Suprapubic skin (tissue), 4 donors: ENCODE results near the gene ATAD3B. TPM values are rescaled to one million over a fixed set of nuclear protein-coding genes. Genes with fewer than 3 reads are reported as not detected.
"Not testable (repeated sequence)": the region's sequence is repeated elsewhere in the genome, so short reads cannot be mapped to it uniquely, and the experiment has no call there.

Experiments used
- DNase-seq, 2 donors: peaks; one replicate each; pipeline ENCODE4 v3.0.0-alpha.2; 2019; ENCODE audit warnings: low spot score in 2 of 2
- H3K27ac ChIP-seq: fragments of 200-600 bp; sonication (generic); one replicate; pipeline ENCODE4 v1.5.1; 2019
- H3K27me3 ChIP-seq: fragments of 200-600 bp; sonication (generic); one replicate; pipeline ENCODE4 v1.5.1; 2019
- H3K36me3 ChIP-seq: fragments of 200-600 bp; sonication (generic); one replicate; pipeline ENCODE4 v1.5.1; 2019
- H3K4me1 ChIP-seq: fragments of 200-600 bp; sonication (generic); one replicate; pipeline ENCODE4 v1.5.1; 2019
- H3K4me3 ChIP-seq: fragments of 200-600 bp; sonication (generic); one replicate; pipeline ENCODE4 v1.5.1; 2019; ENCODE audit warnings: mild to moderate bottlenecking
- H3K9me3 ChIP-seq: fragments of 200-600 bp; sonication (generic); one replicate; pipeline ENCODE4 v1.5.1; 2019
- CTCF ChIP-seq, 2 donors: fragments of 200-600 bp in 1 of 2; fragments of 450-650 bp in 1 of 2; sonication (generic) in 1 of 2; IDR thresholded peaks; one replicate each; pipeline ENCODE4 v1.5.1; 2016 to 2019; ENCODE audit warnings: antibody characterized with exemption in 2 of 2, mild to moderate bottlenecking in 1 of 2, moderate library complexity in 1 of 2
- EP300 ChIP-seq: sonication (generic); formaldehyde crosslinking; IDR thresholded peaks from one replicate; pipeline ENCODE4 v1.6.1; 2017; ENCODE audit warnings: antibody characterized with exemption
- POLR2A ChIP-seq, 2 donors: fragments of 450-650 bp; IDR thresholded peaks; one replicate each; pipeline ENCODE4 v1.6.1; 2017; ENCODE audit warnings: antibody characterized with exemption in 2 of 2, mild to moderate bottlenecking in 2 of 2, moderate library complexity in 2 of 2
- POLR2AphosphoS5 ChIP-seq, 3 donors: sonication (generic); formaldehyde crosslinking; IDR thresholded peaks; one replicate each; pipeline ENCODE4 v1.6.1; 2017; ENCODE audit warnings: antibody characterized with exemption in 3 of 3
- WGBS: methylation state at CpG from one replicate; pipeline ENCODE4 v1.1.5; 2018; 5-methylcytosine and 5-hydroxymethylcytosine counted together
- total RNA-seq, 4 donors: library from RNA; depleted of rRNA; stranded (reverse); fragments of >200 nt; gene quantifications; one replicate each; pipeline ENCODE4 v1.1.0, GENCODE V29; 2016

The ATAD3B gene
- total RNA-seq, 4 donors from 2014 or later = 18.5 to 71.9 (median 23.7) TPM

- Histone ChIP-seq H3K9me3 (peaks cover 4% of the 10 kb centered on the region), H3K4me1 (no peaks in the 10 kb centered on the region), H3K36me3 (peaks cover 56% of the 10 kb centered on the region), H3K27me3 (no peaks in the 10 kb centered on the region), H3K4me3 (no peak overlapping the region), H3K27ac (no peak overlapping the region)
- no peak for TF ChIP-seq POLR2A (IDR thresholded peaks at IDR 0.05)
- TF ChIP-seq EP300 = no peak
- TF ChIP-seq CTCF (IDR thresholded peaks at IDR 0.05) = no peak
- no peak for TF ChIP-seq POLR2AphosphoS5 (IDR thresholded peaks at IDR 0.05)
- WGBS = 91% methylated on average over 24 of the region's 37 CpGs
- no peak for DNase-seq
These were observed 57.0 kb downstream of the ATAD3B start for GRCh38 chr1:1528301-1529267.

GRCh38 chr1:1529321-1529720 lies 57.8 kb downstream of the ATAD3B start:
- Histone ChIP-seq H3K36me3 (peaks cover 53% of the 10 kb centered on the region), H3K27ac (no peak overlapping the region), H3K9me3 (peaks cover 4% of the 10 kb centered on the region), H3K4me1 (no peaks in the 10 kb centered on the region), H3K27me3 (no peaks in the 10 kb centered on the region), H3K4me3 (no peak overlapping the region)
- DNase-seq = no peak
- 96% methylated on average over 4 of the region's 18 CpGs for WGBS
- TF ChIP-seq POLR2AphosphoS5 (IDR thresholded peaks at IDR 0.05) = no peak
- TF ChIP-seq EP300 = no peak
- TF ChIP-seq POLR2A (IDR thresholded peaks at IDR 0.05) = no peak
- no peak for TF ChIP-seq CTCF (IDR thresholded peaks at IDR 0.05)

- no peak overlapping the region for H3K4me3 ChIP-seq
- H3K27ac ChIP-seq = no peak overlapping the region
- no peaks in the 10 kb centered on the region for H3K4me1 ChIP-seq
- no peaks in the 10 kb centered on the region for H3K27me3 ChIP-seq
- no peak for TF ChIP-seq POLR2A (IDR thresholded peaks at IDR 0.05)
- no peak for TF ChIP-seq CTCF (IDR thresholded peaks at IDR 0.05)
- TF ChIP-seq POLR2AphosphoS5 (IDR thresholded peaks at IDR 0.05) = no peak
- TF ChIP-seq EP300 = no peak
- H3K9me3 ChIP-seq = peaks cover 4% of the 10 kb centered on the region
- DNase-seq = no peak
- H3K36me3 ChIP-seq = peaks cover 56% of the 10 kb centered on the region
- 99% methylated on average over 8 of the region's 8 CpGs for WGBS
These were observed 58.4 kb downstream of the ATAD3B start for GRCh38 chr1:1529936-1530335.

GRCh38 chr1:1531947-1532346 lies 60.4 kb downstream of the ATAD3B start:
- no peak for DNase-seq
- peaks cover 4% of the 10 kb centered on the region for H3K9me3 ChIP-seq
- no peaks in the 10 kb centered on the region for H3K4me1 ChIP-seq
- no peaks in the 10 kb centered on the region for H3K27me3 ChIP-seq
- TF ChIP-seq POLR2A (IDR thresholded peaks at IDR 0.05) = no peak
- TF ChIP-seq EP300 = no peak
- WGBS = 95% methylated on average over 4 of the region's 4 CpGs
- no peak overlapping the region for H3K4me3 ChIP-seq
- no peak overlapping the region for H3K27ac ChIP-seq
- peaks cover 40% of the 10 kb centered on the region for H3K36me3 ChIP-seq

- H3K27ac ChIP-seq, H3K4me3 ChIP-seq, DNase-seq, H3K4me1 ChIP-seq, H3K9me3 ChIP-seq, H3K27me3 ChIP-seq: not testable (repeated sequence)
- peaks cover 26% of the 10 kb centered on the region for H3K36me3 ChIP-seq
- 88% methylated on average over 4 of the region's 22 CpGs for WGBS
These were observed 61.8 kb downstream of the ATAD3B start for GRCh38 chr1:1533176-1533893.

GRCh38 chr1:1533894-1534291 lies 62.3 kb downstream of the ATAD3B start:
- not testable (repeated sequence) for H3K27me3 ChIP-seq, H3K4me1 ChIP-seq, H3K9me3 ChIP-seq, H3K4me3 ChIP-seq, H3K27ac ChIP-seq, DNase-seq
- 100% methylated on average over 2 of the region's 18 CpGs for WGBS
- H3K36me3 ChIP-seq = peaks cover 20% of the 10 kb centered on the region
